Stimulated activated naive B cell treated with anti-CD40 and anti-IgM and Interleukin-4, amounts not matched to agents 10 μg/mL and 1 μg/mL and 100 μg/mL, for 72 hours (primary cell): ENCODE data around the gene ST6GAL1.

Experiments used
- ATAC-seq, 2 donors: fragments of 150-1000 bp; cut with Tn5 transposase; replicated peaks; 2 replicates each; pipeline ENCODE4 v1.10.0; 2021; ENCODE audit warnings: moderate library complexity in 1 of 2
- DNase-seq: peaks from one replicate; pipeline ENCODE4 v3.0.0; 2021
- H3K27ac Mint-ChIP-seq: one replicate; pipeline ENCODE4 v1.8.0; 2022; ENCODE audit warnings: mild to moderate bottlenecking, mixed read lengths
- H3K27me3 Mint-ChIP-seq, 2 donors: one replicate each; pipeline ENCODE4 v1.8.0; 2022; ENCODE audit warnings: mixed read lengths in 2 of 2
- H3K36me3 Mint-ChIP-seq, 2 donors: one replicate each; pipeline ENCODE4 v1.8.0; 2022; ENCODE audit warnings: mixed read lengths in 2 of 2, mild to moderate bottlenecking in 1 of 2
- H3K4me1 Mint-ChIP-seq, 2 donors: one replicate each; pipeline ENCODE4 v1.8.0; 2022; ENCODE audit warnings: mixed read lengths in 2 of 2, mild to moderate bottlenecking in 1 of 2
- H3K4me3 Mint-ChIP-seq, 2 donors: one replicate each; pipeline ENCODE4 v1.8.0; 2022; ENCODE audit warnings: mild to moderate bottlenecking in 2 of 2, mixed read lengths in 2 of 2, moderate library complexity in 1 of 2
- H3K9me3 Mint-ChIP-seq, 2 donors: one replicate each; pipeline ENCODE4 v1.8.0; 2022; ENCODE audit warnings: mixed read lengths in 2 of 2, mild to moderate bottlenecking in 1 of 2

Gene ST6GAL1

DNA sequence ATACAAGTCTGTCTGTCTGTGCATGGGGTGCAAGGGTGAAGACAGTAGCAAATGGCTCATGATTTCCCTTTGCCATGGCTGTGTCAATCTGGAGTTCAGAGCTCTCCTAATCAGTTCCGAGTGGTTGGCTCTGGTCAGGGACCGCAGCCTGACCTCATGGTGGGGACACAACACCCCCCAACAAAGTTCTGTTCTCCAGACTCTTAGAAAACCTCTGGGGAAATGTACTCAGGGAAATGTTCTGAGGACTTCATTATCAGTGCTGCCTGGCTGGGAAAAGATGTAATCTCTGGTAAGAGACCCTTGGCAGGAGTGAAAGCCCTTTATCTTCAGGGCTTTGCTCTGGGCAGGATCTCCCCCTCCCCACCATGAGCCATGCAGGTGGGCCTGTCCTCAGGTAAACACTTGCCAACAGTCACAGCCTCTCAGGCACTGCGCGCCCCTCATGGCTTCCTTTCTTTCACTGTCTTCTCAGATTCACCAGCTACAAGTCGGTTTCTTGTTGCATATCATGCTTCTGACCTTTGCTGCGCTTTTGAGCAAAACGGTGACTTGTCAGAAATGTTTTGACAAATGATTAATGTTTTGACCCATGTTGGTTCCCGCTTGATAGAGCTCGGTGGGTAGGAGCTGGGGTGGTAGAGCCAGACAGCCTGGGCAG, 95.5 kb downstream of the ST6GAL1 start:
- peak; percentile 67 for DNase-seq

DNA sequence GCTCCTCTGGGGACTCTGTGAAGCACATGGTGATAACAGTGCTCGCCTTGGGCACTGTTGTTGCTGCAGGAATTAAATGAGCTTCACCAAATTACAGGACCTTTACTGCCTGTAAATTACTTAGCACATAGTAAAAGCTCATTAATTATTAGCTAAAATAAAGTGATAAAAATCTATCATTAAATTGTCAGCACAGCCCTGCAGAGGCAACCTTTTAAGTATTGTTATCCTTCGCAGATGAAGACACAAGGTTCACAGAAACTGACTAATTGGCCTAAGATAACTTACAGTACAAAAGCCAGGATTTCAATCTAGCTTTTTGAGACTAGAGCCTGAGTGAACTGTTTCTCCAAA, 96.0 kb downstream of the ST6GAL1 start:
- H3K4me1 Mint-ChIP-seq: peaks cover 41 to 76% of the 10 kb centered on the region in 2 donors
- peak overlapping the region; percentile 93 for H3K27ac Mint-ChIP-seq
- H3K4me3 Mint-ChIP-seq: peak overlapping the region; percentile 84 to 94
- DNase-seq (no peak), ATAC-seq (no peak)
- peaks cover 3 to 4% of the 10 kb centered on the region in 2 donors for H3K9me3 Mint-ChIP-seq
- no peaks in the 10 kb centered on the region for H3K27me3 Mint-ChIP-seq
- H3K36me3 Mint-ChIP-seq: peaks cover 59 to 75% of the 10 kb centered on the region in 2 donors

More for the DNA sequence above, 95.5 kb downstream of the ST6GAL1 start:
- Mint-ChIP-seq H3K4me3 (peak overlapping the region; percentile 84 to 94), H3K36me3 (peaks cover 54 to 70% of the 10 kb centered on the region in 2 donors), H3K27ac (peak overlapping the region; percentile 93), H3K4me1 (peaks cover 36 to 76% of the 10 kb centered on the region in 2 donors), H3K27me3 (no peaks in the 10 kb centered on the region), H3K9me3 (peaks cover 3 to 4% of the 10 kb centered on the region in 2 donors)
- ATAC-seq: peak; percentile 58 to 69

DNA sequence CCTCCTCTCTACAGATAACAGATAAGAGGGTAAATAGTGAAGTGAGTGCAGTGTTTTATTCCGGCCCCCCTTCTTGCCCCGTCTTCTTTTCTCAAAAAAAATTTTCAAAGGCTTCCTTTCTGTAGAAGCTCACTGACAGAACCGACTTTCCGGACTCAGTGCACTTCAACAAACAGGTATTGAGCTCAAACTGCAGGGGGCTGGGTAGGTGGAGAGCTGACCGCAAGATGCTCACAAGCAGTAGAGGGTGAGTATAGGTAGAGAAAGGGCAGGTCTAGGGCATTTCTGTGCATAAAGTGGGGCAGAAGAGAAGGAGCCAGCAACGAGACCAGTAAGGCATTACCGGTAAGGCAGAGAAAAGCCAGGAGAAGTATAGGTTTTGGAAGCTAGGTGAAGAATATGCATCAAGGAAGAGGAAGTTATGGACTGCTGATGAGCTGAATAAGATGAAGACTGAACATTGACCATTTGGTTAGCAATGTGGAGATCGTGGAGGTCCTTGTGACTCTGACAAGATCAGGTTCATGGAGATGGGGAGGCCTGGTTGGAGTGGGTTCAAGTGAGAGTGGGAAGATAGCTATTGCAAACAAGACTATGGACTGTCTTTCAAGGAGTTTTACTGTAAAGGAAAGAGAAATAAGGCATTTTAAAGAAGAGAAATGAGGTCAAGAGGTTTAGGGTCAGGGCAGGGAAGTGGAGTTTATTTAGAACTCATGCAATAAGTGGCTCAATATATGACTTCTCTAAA, 97.4 kb downstream of the ST6GAL1 start:
- Mint-ChIP-seq H3K36me3 (peaks cover 65 to 76% of the 10 kb centered on the region in 2 donors), H3K4me1 (peaks cover 50 to 82% of the 10 kb centered on the region in 2 donors), H3K27ac (peak overlapping the region; percentile 48), H3K27me3 (no peaks in the 10 kb centered on the region), H3K9me3 (peaks cover 3 to 4% of the 10 kb centered on the region in 2 donors), H3K4me3 (peak overlapping the region; percentile 70 to 78)
- ATAC-seq (no peak), DNase-seq (no peak)

DNA sequence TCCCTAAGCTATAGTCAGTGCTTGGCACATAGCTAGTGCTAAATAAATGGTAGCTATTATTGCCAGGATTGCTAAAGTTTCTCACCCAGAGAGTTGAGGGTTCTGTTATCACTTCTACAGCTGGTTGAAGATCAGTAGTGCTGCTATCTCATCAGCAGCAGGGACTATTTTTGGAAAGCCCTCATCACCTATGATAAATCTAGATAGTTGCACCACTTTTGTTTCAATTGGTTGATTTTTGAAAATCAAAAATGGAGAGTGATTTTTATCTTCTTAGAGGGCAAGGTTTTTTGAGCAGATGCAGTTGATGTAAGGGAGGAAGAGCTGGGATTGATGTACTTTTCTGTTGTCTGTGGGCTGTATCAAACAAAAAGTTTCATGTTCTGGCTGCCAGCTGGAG, 101.6 kb downstream of the ST6GAL1 start:
- Mint-ChIP-seq H3K4me3 (peak overlapping the region; percentile 79 to 81), H3K27ac (peak overlapping the region; percentile 96), H3K36me3 (peaks cover 72 to 79% of the 10 kb centered on the region in 2 donors), H3K9me3 (peaks cover 3 to 12% of the 10 kb centered on the region in 2 donors), H3K27me3 (no peaks in the 10 kb centered on the region), H3K4me1 (peaks cover 60 to 87% of the 10 kb centered on the region in 2 donors)
- ATAC-seq: no peak
- DNase-seq: no peak

DNA sequence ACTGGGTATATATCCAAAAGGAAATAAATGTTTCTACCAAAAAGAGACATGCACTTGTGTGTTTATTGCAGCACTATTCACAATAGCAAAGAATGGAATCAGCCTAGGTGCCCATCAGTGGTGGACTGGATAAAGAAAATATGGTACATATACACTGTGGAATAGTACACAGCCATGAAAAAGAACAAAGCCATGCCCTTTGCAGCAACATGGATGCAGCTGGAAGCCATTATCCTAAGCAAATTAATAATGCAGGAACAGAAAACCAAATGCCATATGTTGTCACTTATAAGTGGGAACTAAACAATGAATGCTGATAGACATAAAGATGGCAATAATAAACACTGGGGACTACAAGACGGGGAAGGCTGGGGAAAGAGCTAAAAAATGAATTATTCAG, 106.1 kb downstream of the ST6GAL1 start:
- Mint-ChIP-seq H3K36me3 (peaks cover 70 to 76% of the 10 kb centered on the region in 2 donors), H3K9me3 (peaks cover 0 to 10% of the 10 kb centered on the region in 2 donors), H3K4me3 (no peak overlapping the region), H3K27ac (no peak overlapping the region), H3K4me1 (peaks cover 55 to 78% of the 10 kb centered on the region in 2 donors), H3K27me3 (no peaks in the 10 kb centered on the region)
- ATAC-seq: no peak
- no peak for DNase-seq

DNA sequence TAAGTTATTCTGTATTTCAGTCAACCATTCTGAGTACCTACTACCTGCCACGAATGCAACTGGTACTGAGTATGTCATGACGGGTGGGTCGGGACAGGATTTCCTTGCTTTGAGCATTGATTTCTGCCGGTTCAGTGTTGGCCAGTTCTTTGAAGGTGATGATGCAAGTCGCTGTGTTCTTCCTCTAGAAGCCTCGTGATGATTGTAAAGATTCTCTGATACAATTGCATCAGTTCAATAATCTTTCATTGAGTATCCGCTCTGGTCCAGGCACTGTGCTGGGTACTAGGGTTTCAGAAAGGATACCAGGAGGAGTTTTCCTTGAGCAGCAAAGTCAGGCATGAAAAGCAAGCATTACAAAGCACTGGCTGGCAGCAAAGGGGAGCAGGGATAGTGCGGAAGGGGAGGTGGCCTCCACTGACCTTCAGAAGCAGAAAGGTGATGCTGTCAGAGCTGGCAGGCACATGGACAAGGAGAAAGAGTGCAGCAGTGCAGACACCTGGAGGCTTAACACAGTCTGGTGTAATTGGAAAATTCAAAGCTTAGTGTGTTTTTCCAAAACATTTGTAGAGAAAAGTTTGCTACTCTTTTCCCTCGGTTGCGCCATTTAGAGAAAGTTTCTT, 108.9 kb downstream of the ST6GAL1 start:
- H3K4me1 Mint-ChIP-seq: peaks cover 64 to 84% of the 10 kb centered on the region in 2 donors
- DNase-seq (no peak), ATAC-seq (no peak)
- H3K27me3 Mint-ChIP-seq: no peaks in the 10 kb centered on the region
- H3K36me3 Mint-ChIP-seq: peaks cover 76 to 83% of the 10 kb centered on the region in 2 donors
- peaks cover 0 to 8% of the 10 kb centered on the region in 2 donors for H3K9me3 Mint-ChIP-seq
- peak overlapping the region; percentile 59 to 62 for H3K4me3 Mint-ChIP-seq
- H3K27ac Mint-ChIP-seq: peak overlapping the region; percentile 84

DNA sequence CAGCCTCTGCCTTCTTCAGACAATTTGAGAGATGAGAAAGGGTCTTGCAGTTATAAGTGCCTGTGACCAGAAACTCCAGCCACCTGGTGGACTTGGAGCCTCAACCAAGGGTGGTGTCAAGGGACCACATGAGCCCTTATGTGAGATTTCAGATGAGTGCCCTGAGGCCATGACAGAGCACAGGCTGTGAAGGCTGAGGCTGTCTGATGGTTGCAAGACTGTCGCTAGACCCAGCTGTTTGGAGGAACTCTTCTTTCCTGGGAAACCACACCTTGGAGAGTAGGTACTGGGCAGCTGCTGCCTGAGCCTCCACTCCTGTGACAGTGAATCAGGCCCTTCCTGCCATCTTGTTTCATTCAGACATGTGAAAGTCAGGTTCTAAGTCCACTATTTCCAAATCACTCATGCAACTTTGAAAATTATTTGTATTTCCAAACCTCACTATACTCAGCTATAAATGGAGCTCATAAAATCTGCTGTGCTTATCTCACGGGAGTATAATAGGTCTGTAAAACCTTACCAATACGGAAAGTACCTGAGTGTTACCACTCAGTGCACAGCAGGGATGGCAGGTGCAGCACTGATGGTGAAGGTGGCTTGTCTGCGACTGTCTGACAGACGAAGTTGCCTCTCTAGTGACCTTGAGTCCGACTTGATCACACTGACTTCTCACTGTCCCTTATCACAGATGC, 109.5 kb downstream of the ST6GAL1 start:
- peaks cover 73 to 81% of the 10 kb centered on the region in 2 donors for H3K36me3 Mint-ChIP-seq
- H3K27ac Mint-ChIP-seq: peak overlapping the region; percentile 84
- H3K27me3 Mint-ChIP-seq: no peaks in the 10 kb centered on the region
- peaks cover 0 to 3% of the 10 kb centered on the region in 2 donors for H3K9me3 Mint-ChIP-seq
- peak overlapping the region in 1 of 2 donors; percentile 13 for H3K4me3 Mint-ChIP-seq
- DNase-seq (no peak), ATAC-seq (peak in 1 of 2 donors; percentile 42)
- H3K4me1 Mint-ChIP-seq: peaks cover 62 to 84% of the 10 kb centered on the region in 2 donors

DNA sequence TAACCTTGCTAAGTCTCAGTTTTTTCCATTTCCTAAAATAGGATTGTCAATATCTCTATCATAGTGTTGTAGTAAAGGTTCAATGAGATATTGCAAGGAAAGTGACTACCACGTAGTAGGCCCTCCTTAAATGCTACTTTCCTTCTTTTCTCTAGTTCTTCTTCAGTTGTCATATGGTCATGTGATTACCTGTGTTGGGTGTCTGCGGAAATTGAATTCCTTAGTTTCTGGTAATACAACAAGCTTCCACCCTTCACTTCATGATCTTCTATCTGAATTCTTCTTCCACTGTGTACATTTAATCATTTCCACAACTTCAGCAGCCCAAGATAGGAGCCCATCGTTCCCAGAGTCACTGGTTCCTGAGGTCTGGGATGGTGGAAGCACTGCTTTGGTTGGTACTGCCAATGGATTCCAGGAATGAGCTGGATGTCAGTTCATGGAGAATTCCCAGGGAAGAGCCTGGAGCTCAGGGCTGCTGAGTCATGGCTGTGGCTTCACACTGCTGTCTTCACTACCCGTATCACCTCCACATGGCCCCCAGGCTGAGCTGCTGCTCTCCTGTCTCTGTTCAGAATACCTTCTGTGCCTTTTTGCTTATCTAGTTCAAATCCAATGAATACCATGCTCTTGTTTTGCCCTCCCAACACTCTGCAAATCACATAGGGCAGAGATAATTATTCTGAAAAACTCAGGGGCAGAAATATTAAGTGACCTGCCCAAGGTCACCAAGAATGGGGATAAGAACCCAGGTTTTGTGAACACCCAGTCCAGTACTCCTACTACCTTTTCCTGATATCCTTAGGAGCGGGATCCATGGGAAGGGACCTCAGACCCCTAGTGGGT, 110.4 kb downstream of the ST6GAL1 start:
- Mint-ChIP-seq H3K4me1 (peaks cover 55 to 84% of the 10 kb centered on the region in 2 donors), H3K4me3 (peak overlapping the region; percentile 22 to 63), H3K27ac (peak overlapping the region; percentile 84), H3K9me3 (peaks cover 0 to 3% of the 10 kb centered on the region in 2 donors), H3K27me3 (no peaks in the 10 kb centered on the region), H3K36me3 (peaks cover 69 to 81% of the 10 kb centered on the region in 2 donors)
- DNase-seq (no peak), ATAC-seq (no peak)

DNA sequence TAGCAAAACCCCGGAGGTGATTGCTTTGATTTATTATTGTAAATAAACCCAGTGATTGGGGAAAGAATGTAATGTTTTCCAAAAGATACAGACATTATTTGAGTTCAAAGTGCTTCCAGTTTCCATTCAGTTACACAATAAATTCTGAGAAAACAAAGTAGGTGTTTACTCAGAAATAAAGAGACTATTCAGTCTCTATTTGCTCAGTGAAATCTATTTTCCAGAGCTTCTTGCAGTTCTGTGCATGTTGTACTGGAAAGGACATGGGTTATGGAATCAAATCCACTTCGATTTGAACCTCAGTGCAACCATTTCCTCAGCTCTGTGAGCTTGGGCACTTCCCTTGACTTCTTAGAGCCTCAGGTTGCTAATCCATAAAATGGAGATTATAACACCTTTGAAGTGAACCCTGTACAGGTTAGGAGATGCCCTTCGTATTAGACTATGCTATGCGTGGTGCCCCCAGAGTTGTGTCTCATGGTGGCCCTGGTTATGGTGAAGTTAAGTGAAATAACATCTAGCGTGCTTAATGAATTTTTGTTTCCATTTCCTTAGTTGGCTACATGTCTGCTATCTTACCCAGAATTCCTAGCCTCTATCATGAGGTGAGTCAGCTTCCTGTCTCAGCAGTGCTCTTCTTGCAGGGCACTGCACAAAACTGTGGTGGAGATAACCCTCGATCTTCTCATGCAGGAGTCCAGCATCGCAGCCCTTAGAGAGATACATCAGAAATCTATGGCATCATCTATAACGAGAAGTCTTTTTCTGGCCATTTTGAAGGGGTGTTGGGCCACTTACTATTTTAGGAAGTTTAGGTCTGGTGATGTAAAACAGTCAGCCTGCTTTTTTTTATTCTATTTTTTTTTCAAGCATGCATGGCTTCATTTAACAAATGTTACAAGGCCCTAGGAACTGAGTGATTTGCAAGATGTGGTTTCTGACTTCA, 111.3 kb downstream of the ST6GAL1 start:
- Mint-ChIP-seq H3K4me3 (peak overlapping the region; percentile 65 to 75), H3K27ac (peak overlapping the region; percentile 91), H3K9me3 (peaks cover 0 to 3% of the 10 kb centered on the region in 2 donors), H3K27me3 (no peaks in the 10 kb centered on the region), H3K4me1 (peaks cover 59 to 85% of the 10 kb centered on the region in 2 donors), H3K36me3 (peaks cover 74 to 82% of the 10 kb centered on the region in 2 donors)
- ATAC-seq: peak; percentile 74 to 85
- no peak for DNase-seq

DNA sequence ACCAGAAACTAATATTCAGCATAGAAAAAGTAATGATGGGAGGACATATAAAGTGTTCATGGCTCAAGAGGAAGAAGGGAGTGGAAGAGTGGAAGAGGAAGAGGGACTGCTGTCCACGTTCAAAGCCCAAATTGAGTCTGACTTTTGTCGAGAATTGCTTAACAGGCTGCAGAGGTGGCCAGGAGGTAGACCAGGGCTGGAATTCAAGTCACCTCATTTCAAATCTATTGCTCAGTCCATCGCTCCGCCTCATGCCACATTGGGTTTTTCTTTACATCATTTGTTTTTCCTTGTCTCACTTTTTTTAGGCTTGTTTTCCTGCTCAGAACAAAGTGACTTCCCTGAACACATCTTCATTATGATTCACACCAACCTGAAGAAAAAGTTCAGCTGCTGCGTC, 112.0 kb downstream of the ST6GAL1 start:
- DNase-seq (no peak), ATAC-seq (no peak)
- Mint-ChIP-seq H3K27ac (peak overlapping the region; percentile 91), H3K4me3 (peak overlapping the region; percentile 52 to 75), H3K4me1 (peaks cover 59 to 92% of the 10 kb centered on the region in 2 donors), H3K9me3 (peaks cover 0 to 3% of the 10 kb centered on the region in 2 donors), H3K27me3 (no peaks in the 10 kb centered on the region), H3K36me3 (peaks cover 77 to 87% of the 10 kb centered on the region in 2 donors)

DNA sequence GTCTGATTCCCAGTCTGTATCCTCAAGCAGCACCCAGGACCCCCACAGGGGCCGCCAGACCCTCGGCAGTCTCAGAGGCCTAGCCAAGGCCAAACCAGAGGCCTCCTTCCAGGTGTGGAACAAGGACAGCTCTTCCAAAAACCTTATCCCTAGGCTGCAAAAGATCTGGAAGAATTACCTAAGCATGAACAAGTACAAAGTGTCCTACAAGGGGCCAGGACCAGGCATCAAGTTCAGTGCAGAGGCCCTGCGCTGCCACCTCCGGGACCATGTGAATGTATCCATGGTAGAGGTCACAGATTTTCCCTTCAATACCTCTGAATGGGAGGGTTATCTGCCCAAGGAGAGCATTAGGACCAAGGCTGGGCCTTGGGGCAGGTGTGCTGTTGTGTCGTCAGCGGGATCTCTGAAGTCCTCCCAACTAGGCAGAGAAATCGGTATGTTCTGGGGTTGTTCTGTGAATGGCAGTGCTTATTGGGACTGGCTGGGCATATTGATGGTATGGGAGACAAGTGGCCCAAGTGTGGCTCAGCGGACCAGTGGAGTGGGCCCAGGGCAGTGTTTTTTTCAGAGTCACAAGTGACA, 112.6 kb downstream of the ST6GAL1 start:
- peaks cover 59 to 97% of the 10 kb centered on the region in 2 donors for H3K4me1 Mint-ChIP-seq
- DNase-seq: no peak
- peak overlapping the region; percentile 65 to 75 for H3K4me3 Mint-ChIP-seq
- no peak for ATAC-seq
- peaks cover 79 to 91% of the 10 kb centered on the region in 2 donors for H3K36me3 Mint-ChIP-seq
- H3K27ac Mint-ChIP-seq: peak overlapping the region; percentile 91
- H3K9me3 Mint-ChIP-seq: peaks cover 0 to 3% of the 10 kb centered on the region in 2 donors
- H3K27me3 Mint-ChIP-seq: no peaks in the 10 kb centered on the region

DNA sequence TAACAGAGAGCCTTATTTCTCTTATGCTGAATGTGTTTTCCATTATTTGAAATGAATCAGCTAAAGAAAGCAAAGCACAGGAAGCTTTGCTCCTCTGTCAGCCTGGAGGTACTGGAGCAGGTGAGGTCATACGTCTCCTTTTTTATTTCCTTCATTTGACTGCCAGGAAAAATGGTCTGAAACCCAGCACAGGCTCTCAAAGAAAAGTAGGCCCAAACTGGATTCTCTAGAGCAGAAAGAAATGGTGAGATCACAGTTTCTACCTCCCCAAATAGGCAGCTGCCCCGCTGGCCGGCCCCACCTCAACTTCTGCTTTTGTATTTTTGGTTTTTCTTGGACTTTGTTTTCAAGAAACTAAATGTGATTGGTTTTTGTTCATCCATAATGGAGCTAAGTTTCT, 113.9 kb downstream of the ST6GAL1 start:
- Mint-ChIP-seq H3K4me1 (peaks cover 59 to 98% of the 10 kb centered on the region in 2 donors), H3K36me3 (peaks cover 79 to 91% of the 10 kb centered on the region in 2 donors), H3K4me3 (peak overlapping the region; percentile 7 to 64), H3K27me3 (no peaks in the 10 kb centered on the region), H3K9me3 (peaks cover 0 to 3% of the 10 kb centered on the region in 2 donors), H3K27ac (peak overlapping the region; percentile 93)
- peak; percentile 41 for DNase-seq
- ATAC-seq: peak; percentile 80 to 83
